GM20431 (cell line): ENCODE results near the gene NKX2-1.

Experiments
- in situ Hi-C: fragments of 300-500 bp; cut with MseI, MboI; formaldehyde crosslinking; loops from one replicate; pipeline ENCODE4 v1.15.0; 2020; ENCODE audit warnings: low sequenced_read_pairs; ENCODE audit not compliant: unreplicated experiment

The NKX2-1 gene

GRCh38 chr14:36467332-36467731 is 52.7 kb downstream of the NKX2-1 start:
- in situ Hi-C loops, result no loop called here
